Uterus (tissue), 2 donors: ENCODE results near the gene PTPRE.

ENCODE experiments used
- POLR2A ChIP-seq, 2 donors: fragments of 450-650 bp; IDR thresholded peaks; one replicate each; pipeline ENCODE4 v1.6.1; 2016; ENCODE audit warnings: antibody characterized with exemption in 2 of 2, mild to moderate bottlenecking in 1 of 2, moderate library complexity in 1 of 2
- TF ChIP-seq, protein P1 (sequence below), 4 experiments: fragments of 200-600 bp in 2 of 4; fragments of 450-650 bp in 2 of 4; sonication (generic) in 2 of 4; IDR thresholded peaks; one replicate each; pipeline ENCODE4 v1.5.1; 2016 to 2019; ENCODE audit warnings: antibody characterized with exemption in 4 of 4, mild to moderate bottlenecking in 2 of 4, moderate library complexity in 1 of 4

DNA sequence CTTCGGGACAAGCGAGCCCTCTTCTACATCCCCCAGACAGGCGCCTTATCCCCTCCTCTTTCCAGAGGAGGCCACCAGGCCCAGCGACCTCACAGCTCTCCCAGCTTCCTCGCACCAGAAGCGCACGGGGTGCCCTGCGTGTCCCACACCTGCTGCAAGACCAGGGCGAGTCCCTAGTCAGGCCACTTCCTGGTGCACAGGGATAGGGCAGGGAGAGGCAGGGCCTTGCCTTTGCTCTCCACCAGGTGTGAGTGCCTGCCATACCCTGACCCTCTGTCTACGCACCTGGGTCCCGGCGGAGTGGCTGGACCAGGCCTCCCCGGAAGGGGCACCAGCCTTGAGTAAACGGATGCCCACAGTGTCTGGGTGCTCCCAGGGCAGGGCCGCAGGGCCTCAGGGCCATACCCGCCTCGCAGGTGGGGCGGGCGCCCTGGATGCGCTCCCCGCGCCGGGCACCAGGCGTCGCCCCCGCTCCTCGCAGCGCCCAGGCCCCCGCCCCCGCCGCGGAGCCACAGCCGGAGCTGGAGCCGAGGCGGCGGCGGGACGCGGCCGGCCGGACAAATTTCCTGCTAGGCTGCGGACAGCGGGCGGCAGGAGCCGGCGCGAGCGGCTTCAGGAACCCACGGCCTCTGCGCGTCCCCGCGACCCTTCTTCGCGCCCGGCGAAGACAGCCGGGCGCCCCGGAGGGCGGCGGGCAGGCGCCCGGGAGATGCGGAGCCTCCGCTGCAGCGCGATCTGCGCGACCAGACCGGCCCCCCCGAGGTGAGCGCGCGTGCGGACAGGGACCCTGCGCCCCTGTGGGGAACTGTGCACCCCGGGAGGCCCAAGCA, at the start of gene PTPRE:
- peak in 1 of 2 donors; percentile 32 for TF ChIP-seq POLR2A (IDR thresholded peaks at IDR 0.05)
- TF ChIP-seq, protein P1, sequence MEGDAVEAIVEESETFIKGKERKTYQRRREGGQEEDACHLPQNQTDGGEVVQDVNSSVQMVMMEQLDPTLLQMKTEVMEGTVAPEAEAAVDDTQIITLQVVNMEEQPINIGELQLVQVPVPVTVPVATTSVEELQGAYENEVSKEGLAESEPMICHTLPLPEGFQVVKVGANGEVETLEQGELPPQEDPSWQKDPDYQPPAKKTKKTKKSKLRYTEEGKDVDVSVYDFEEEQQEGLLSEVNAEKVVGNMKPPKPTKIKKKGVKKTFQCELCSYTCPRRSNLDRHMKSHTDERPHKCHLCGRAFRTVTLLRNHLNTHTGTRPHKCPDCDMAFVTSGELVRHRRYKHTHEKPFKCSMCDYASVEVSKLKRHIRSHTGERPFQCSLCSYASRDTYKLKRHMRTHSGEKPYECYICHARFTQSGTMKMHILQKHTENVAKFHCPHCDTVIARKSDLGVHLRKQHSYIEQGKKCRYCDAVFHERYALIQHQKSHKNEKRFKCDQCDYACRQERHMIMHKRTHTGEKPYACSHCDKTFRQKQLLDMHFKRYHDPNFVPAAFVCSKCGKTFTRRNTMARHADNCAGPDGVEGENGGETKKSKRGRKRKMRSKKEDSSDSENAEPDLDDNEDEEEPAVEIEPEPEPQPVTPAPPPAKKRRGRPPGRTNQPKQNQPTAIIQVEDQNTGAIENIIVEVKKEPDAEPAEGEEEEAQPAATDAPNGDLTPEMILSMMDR (IDR thresholded peaks at IDR 0.05): peak; percentile 57 to 97 (median 79)
